NAMALWA (cell line): ENCODE data around the gene HIVEP2.

ENCODE experiments used
- DNase-seq: peaks from one replicate; pipeline ENCODE4 v3.0.0-alpha.2; 2015; ENCODE audit warnings: low spot score

The HIVEP2 gene

DNA sequence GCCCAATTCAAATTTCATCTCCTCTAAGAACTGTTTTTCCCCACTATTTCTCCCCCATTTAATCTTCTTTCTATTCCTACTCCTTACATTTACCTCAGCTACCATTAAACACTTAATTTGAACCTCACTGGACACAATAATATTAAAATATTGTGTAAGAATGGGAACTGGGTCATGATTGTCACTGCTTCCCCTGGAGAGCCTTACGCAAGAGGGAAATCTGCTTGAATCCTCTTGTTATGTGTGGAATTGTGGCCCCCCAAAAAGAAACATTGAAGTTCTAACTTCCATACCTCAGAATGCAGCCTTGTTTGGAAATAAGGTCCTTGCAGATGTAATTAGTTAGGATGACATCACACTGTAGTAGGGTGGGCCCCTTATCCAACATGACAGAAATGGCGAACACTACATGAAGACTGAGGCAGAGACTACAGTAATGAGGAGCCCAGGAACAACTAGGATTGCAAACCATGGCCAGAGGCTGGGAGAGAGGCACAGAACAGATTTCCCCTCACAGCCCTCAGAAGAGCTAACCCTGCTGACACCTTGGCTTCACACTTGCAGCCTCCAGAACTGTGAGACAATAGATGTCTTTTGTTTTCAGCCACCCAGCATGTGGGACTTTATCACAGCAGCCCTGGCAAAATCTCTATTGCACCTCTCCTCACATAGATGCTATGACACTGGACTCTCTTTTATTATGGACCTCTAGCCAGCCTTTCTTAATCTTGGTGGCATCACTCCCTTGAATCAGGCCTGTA lies 29.9 kb downstream of the HIVEP2 start:
- DNase-seq: no peak

GRCh38 chr6:142914369-142914768 lies 30.6 kb downstream of the HIVEP2 start:
- DNase-seq: no peak

DNA sequence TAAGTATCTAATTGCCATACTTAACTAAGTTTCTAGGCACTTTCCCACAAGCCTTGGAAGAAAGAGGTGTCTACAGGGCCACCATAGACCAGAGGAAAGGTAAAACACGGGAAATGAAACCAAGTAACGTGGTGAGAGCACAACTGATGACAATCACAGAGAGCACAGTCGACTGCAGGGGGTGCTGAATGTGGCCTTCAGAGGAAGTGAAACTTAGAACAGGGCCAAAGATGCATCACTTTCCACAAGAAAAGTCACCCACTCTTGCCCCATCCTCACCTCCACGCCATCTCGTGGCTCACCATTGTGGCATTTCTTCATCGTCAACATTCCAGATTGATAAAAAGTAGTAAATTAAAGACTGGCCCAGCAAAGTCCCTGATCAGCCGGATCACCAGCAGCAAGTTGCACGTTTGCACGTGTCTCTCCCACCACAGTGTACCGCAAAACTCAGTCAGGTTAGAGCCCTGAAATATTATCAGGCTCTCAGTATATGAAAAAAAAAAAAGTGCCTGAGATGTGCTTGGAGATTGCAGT lies 31.4 kb downstream of the HIVEP2 start:
- DNase-seq: peak; percentile 83

DNA sequence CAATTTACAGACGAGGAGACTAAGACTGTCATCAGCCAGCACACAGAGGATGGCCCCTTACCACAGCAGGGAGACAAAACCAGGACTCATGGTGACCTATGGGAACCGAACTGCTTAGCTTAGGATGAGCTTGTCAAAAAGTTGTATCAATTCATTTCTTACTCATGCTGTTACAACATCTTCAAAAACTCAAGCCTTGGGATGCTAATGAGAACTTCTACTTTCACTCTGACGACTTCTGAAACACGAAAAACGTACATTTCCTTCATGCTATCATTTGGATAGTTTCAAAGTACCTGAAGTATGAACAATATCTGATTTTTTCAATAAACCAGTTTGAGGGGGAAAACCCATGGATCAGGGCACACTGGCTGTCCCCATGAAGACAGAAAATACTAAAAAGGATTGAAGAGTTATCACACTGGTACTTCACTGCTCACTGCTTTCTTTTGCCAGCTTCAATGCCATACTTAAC lies 31.9 kb downstream of the HIVEP2 start:
- no peak for DNase-seq

DNA sequence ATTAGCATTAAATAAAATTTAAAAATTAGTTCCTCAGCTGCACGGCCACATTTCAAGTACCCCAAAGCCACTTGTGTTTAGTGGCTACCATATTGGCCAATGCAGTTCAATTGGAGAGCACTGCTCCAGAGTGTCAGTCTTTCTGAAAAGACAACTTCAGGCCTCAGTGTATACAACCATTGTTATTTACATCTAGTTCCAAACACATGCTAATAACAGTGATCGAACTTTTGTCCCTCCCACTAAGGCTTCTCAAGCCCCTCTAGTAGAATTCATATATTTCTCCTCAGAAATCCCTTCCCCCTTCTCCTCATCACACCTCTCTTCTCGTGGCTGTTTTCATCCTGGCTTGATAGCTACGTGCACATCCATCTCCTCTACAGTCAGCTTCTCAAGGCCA lies 32.9 kb downstream of the HIVEP2 start:
- no peak for DNase-seq

DNA sequence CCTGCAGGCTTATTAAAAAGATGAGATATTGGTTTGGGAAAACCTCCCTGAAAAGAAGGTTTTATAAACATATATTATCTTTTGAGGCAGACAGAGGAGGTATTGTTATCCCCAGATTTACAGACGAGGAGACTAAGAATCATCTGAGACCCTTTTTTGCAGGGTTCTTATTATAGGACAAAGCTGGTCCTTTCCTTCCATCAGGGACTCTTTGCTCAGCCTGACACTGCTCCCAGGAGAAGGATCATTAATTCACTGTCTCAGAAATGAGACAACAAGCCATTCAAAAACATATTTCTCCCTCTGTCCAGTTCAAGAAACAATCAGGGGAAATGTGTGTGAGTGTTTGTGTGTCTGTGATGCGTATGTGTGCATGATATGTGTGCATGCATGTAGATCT lies 33.5 kb downstream of the HIVEP2 start:
- no peak for DNase-seq

DNA sequence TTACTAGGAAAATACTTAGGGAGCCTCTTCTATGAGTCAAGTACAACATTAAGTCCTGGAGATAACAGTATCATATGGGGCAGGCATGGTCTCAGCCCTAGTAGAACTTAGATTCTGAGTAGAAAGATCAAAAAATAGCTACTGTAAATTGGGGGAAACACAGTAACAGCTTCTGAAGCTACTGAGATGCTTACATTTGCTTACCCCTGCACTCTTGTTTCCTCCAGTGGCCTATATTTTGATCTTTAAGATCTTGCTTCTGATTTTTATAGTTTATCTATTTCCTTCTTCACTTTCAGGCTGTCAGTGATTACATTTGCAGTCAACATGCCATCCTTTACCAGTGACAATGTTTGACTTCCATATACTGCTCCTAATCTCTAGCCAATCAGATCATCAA lies 35.3 kb downstream of the HIVEP2 start:
- no peak for DNase-seq

DNA sequence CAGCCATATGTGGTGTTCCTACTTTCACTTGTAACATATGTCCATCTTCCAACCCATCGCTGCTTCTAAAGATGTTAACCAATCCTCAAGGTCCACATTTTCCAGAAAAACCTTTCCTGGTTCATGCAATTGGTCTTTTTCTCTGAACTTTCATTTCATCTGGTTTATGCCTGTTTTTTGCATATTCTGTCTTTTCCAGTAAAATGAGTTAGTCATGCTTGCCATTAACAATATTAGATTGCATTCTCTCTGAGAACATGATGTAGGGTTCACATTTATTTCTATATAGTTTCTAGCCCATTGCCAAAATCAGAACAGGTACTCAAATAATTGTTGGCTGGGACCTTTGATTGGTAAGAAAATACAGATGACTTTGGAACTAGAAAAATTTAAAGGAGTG lies 36.7 kb downstream of the HIVEP2 start:
- DNase-seq: no peak

- DNase-seq: no peak
Measured at GRCh38 chr6:142907544-142907943, 37.4 kb downstream of the HIVEP2 start.

GRCh38 chr6:142906945-142907470 lies 38.0 kb downstream of the HIVEP2 start:
- DNase-seq: peak; percentile 30

GRCh38 chr6:142903812-142904211 lies 41.2 kb downstream of the HIVEP2 start:
- DNase-seq: no peak

- peak; percentile 45 for DNase-seq
Measured at GRCh38 chr6:142902636-142903053, 42.3 kb downstream of the HIVEP2 start.

DNA sequence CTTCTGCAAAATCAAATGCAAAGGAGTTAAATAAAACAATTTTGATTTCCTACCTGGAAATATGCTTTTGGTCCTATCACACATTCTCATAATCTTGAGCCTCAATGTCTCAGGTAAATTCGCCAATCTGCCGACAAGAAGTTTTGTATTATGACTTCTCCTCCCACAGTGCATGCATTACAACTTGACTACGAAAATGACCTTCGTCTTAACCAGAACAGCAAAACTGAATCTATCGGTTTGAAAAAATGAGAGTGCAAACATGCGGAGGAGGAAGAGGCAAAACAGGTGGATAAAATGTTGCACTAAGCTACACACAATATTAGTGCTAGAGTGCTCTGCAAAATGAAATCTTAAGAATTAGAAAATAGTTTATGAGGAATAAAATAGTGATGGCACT lies 43.4 kb downstream of the HIVEP2 start:
- no peak for DNase-seq

DNA sequence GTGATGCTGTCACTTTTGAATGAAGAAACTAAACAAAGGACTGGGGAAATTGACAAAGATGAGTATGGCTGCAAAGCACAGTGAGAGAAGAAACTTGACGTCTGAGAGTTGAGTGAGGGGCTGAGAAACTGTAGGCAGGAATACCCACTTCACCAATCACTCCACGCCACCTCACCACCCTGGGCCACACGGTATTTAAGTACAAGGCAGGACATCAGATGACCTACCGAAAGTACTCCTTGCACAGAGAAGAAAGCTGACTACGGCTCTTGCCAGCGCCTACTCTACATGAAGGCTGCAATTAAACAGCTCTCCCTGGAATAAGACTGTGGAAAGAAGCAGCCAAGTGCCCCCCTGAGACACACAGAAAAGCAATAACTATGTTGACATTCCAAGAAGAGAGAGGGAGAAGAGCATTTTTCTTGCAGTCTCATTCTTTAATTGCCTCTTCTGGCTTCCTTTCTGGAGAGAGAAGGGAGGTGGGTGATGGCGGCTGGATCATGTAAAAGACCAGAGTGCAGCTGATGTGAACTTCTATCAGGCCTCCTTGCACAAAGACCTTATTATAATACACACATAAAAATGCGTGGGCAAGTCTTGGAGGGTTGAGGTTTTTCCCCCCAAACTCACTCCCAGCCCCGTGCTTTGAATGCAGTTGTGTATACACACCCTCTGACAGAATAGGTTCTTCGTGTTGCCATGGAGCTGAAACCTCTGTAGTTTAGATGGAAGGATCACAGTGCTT lies 44.6 kb downstream of the HIVEP2 start:
- no peak for DNase-seq

DNA sequence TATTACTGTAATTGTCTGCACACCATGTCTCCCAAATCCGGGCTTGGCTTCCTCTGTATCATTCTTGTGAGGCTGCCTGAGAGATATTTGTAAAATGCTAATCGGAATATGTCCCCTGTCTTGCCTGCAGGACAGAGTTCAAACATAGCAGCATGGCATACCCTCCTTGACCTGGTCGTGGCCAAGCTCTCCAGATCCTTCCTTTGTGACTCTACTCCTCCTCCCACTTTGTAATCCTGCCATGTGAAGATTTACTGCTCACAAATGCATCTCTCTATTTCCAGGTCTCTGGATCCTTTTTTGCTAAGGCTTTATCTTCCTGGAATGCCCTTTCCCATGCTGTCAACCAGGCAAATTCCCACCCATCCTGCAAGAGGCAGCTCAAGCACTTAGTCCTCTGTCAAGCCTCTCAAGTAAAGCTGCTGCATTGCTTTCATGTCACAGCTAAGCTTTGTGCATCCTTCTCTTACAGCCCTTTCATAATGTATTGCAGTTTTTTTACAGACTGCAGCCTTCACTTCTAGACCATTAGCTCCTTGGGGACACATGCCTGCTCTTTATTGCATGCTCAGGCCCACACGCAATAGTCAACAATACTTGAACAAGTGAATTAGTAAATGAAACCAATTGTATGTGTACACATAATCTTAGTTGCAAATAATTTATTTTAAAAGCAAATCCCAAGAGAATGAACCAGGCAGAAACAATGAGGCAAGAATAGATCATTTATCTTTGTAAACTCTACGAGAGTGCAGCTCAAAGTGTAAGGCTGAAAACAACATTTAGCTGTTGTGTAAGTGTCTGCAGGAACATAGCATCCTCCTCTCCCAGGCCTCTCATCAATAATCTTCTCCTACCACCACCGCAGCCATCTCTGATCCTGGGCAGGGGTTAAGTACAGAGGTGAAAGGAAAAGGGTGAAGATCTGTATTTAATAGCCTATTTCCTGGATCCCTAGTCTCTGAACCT lies 45.8 kb downstream of the HIVEP2 start:
- DNase-seq: no peak

DNA sequence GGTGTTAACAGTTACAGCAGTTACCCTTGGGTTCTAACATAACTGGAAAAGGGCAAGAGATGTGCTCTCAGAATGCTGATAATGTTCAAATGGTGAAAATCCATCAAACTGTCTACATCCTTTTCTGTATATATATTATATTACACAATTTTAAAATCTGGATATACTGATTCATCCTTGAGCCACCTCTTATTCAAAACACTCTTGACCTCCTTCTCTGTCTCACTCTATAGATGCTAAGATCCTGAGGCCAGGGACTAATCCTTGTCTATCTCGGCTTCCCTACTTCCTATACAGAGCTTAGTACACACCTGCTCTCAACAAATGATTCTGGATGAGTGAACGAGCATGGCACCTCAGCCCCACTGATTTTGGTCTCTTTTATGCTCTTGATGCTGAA lies 47.3 kb downstream of the HIVEP2 start:
- DNase-seq: no peak

DNA sequence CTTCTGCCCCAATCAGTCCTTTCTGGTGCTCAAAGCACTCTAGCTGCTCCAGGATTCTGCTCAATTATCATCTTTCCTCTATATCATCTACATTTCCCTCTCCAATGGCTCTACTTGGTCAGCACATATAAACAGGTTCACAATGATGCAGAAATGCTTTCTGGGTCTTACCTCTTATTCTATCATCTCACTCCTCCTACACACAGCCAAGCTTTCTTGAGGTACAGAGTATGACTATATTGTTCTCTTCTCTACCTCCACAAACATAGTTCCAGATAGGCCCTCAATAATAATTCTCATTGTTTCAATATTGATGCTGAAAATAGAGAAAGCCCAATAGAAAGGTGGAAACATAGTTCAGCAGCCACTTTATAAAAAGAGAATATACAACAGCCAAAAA lies 48.2 kb downstream of the HIVEP2 start:
- DNase-seq: no peak

GRCh38 chr6:142893088-142893487 lies 51.9 kb downstream of the HIVEP2 start:
- no peak for DNase-seq

DNA sequence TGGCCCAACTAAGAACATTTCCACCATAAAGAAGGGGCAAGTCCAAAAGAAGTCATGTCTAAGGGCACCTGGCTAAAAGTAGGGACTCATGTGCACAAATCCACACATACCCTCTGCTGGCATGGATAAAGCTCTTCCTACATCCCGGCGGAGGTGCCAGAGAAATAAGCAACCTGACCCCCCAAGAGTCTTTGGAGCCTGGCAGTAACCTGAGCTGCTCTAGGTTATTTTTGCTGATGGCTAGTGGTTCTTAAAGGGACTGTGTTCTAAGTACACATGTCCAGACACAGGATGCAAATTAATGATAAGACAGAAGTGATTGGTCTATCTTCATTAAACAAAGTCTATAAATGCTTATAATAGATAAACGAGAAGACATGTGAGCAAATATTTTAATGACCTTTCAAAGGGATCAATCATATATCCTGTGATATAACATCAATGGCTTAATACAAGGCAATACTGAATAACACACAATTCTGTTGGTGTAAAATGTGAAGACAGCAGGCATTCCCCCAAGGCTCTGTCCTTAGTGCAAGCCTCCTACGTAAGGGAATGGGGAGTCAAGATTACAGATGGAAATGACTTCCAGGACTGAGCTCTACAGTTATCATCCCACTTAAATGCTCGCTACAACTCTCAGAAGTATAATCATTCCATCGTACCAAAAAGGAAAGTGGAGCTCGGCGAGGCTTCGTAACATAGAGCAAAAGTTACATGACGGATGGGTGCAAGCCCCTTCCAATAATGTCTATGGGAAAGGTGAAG lies 52.5 kb downstream of the HIVEP2 start:
- DNase-seq: no peak

DNA sequence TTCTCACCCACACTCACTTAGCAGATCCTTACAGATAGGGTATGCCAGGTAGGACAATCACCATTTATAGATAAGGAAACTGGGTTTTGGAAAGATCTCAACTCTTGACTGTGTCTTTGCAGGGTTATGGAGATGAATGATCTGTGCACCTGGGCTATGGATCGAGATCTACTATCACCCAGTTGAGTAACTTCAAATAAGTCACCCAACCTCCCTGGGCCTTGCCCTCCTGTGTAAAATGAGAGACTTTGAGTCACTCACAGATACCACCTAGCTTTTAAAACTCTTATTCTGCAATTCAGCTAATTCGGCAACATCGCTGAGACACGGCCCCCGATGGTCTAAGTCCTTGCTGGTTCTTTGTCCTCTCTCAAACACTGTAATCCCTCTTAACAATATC lies 53.5 kb downstream of the HIVEP2 start:
- DNase-seq: no peak

DNA sequence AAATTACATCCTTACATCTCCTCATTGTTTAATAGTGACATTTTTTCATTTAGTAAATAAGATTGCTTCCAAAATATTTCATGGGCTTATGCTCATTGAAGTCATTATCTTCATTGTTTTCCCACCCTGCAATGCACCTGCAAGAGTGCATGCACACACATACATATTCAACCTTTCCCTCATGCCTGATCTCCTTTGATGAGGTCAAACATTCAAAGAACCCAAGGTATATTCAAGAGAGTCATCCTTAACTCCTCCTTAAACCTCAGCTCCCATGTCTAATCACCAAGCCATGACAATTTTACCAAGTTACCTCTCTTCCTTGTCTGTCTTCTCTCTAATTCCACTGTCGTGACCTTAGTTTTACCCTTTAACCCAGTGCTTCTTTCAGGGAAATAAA lies 56.5 kb downstream of the HIVEP2 start:
- DNase-seq: no peak
